Neural cell (in vitro differentiated cells): ENCODE results near the gene PPIF. TPM values are rescaled to one million over a fixed set of nuclear protein-coding genes. Genes with fewer than 3 reads are reported as not detected.

Experiments used
- H2AFZ ChIP-seq: fragments of 200-600, 300-800 bp; sonication (generic), shearing (Covaris generic); 2 replicates; pipeline ENCODE4 v1.6.0; 2014; ENCODE audit warnings: low read depth, mild to moderate bottlenecking, antibody characterized with exemption, low read length, moderate library complexity
- H3F3A ChIP-seq: fragments of 200-600 bp; shearing (Covaris generic); 2 replicates; pipeline ENCODE4 v1.6.1; 2016; ENCODE audit warnings: mild to moderate bottlenecking, moderate library complexity, mixed read lengths, antibody characterized with exemption, low read length; ENCODE audit not compliant: insufficient read depth, poor library complexity, severe bottlenecking
- H3K27ac ChIP-seq: fragments of 200-600, 300-800 bp; sonication (generic), shearing (Covaris generic); 2 replicates; pipeline ENCODE4 v1.5.1; 2014; ENCODE audit warnings: mild to moderate bottlenecking, low read length, moderate library complexity
- H3K27me3 ChIP-seq: fragments of 300-800, 200-600 bp; sonication (generic), shearing (Covaris generic); 2 replicates; pipeline ENCODE4 v1.6.0; 2014; ENCODE audit warnings: mild to moderate bottlenecking, low read depth, low read length, moderate library complexity; ENCODE audit not compliant: insufficient read depth
- H3K36me3 ChIP-seq: fragments of 300-800, 200-600 bp; sonication (generic), shearing (Covaris generic); 2 replicates; pipeline ENCODE4 v1.5.1; 2014; ENCODE audit warnings: mild to moderate bottlenecking, antibody characterized with exemption, low read length, moderate library complexity; ENCODE audit not compliant: insufficient read depth
- H3K4me2 ChIP-seq: fragments of 300-800, 200-600 bp; sonication (generic), shearing (Covaris generic); 2 replicates; pipeline ENCODE4 v1.6.0; 2014; ENCODE audit warnings: mild to moderate bottlenecking, low read length
- H3K4me3 ChIP-seq: fragments of 300-800, 200-600 bp; sonication (generic), shearing (Covaris generic); 2 replicates; pipeline ENCODE4 v1.5.1; 2014; ENCODE audit warnings: mild to moderate bottlenecking, low read length, moderate library complexity
- H3K79me2 ChIP-seq: fragments of 200-600 bp; shearing (Covaris generic); replicated peaks from 2 replicates; pipeline ENCODE4 v1.6.0; 2014; ENCODE audit warnings: mild to moderate bottlenecking, low read length, moderate library complexity; ENCODE audit not compliant: insufficient read depth
- H3K9ac ChIP-seq: fragments of 300-800, 200-600 bp; sonication (generic), shearing (Covaris generic); 2 replicates; pipeline ENCODE4 v1.6.1; 2016; ENCODE audit warnings: mild to moderate bottlenecking, low read length, mixed read lengths
- H3K9me2 ChIP-seq: fragments of 200-600 bp; shearing (Covaris generic); 2 replicates; pipeline ENCODE4 v1.6.1; 2016; ENCODE audit warnings: mild to moderate bottlenecking, low read length, mixed read lengths; ENCODE audit not compliant: insufficient read depth
- H3K9me3 ChIP-seq: fragments of 200-600, 300-800 bp; sonication (generic), shearing (Covaris generic); 2 replicates; pipeline ENCODE4 v1.6.1; 2016; ENCODE audit warnings: mild to moderate bottlenecking, mixed run types, low read length, moderate library complexity, mixed read lengths
- H4K20me1 ChIP-seq: fragments of 200-600 bp; shearing (Covaris generic); 2 replicates; pipeline ENCODE4 v1.6.1; 2016; ENCODE audit warnings: mild to moderate bottlenecking, mixed run types; ENCODE audit not compliant: insufficient read depth
- CTCF ChIP-seq: fragments of 450-650 bp; IDR thresholded peaks from 2 replicates; pipeline ENCODE4 v1.5.1; 2014; ENCODE audit warnings: antibody characterized with exemption, mild to moderate bottlenecking, moderate library complexity; ENCODE audit not compliant: poor library complexity, severe bottlenecking
- EP300 ChIP-seq: fragments of 450-650 bp; conservative IDR thresholded peaks from 2 replicates; pipeline ENCODE4 v1.6.1; 2014; ENCODE audit warnings: antibody characterized with exemption, mild to moderate bottlenecking, moderate library complexity; ENCODE audit not compliant: poor library complexity, severe bottlenecking
- EZH2 ChIP-seq: fragments of 200-600, 300-800 bp; shearing (Covaris generic), sonication (generic); IDR thresholded peaks from 2 replicates; pipeline ENCODE4 v1.6.1; 2014; ENCODE audit warnings: antibody characterized with exemption, low read length, borderline replicate concordance, mild to moderate bottlenecking; ENCODE audit not compliant: insufficient read depth, poor library complexity, severe bottlenecking
- MXI1 ChIP-seq: fragments of 450-650 bp; conservative IDR thresholded peaks from 2 replicates; pipeline ENCODE4 v1.6.1; 2014; ENCODE audit warnings: antibody characterized with exemption, mild to moderate bottlenecking; ENCODE audit not compliant: poor library complexity, severe bottlenecking
- POLR2AphosphoS5 ChIP-seq: IDR thresholded peaks from 2 replicates; pipeline ENCODE4 v1.6.1; 2012
- RAD21 ChIP-seq: fragments of 450-650 bp; conservative IDR thresholded peaks from 2 replicates; pipeline ENCODE4 v1.6.1; 2014; ENCODE audit warnings: antibody characterized with exemption, mild to moderate bottlenecking, moderate library complexity
- REST ChIP-seq: IDR thresholded peaks from 2 replicates; pipeline ENCODE4 v1.6.1; 2012; ENCODE audit warnings: borderline replicate concordance
- SMC3 ChIP-seq: fragments of 450-650 bp; conservative IDR thresholded peaks from 2 replicates; pipeline ENCODE4 v1.6.1; 2014; ENCODE audit warnings: antibody characterized with exemption, mild to moderate bottlenecking, moderate library complexity; ENCODE audit not compliant: poor library complexity
- TAF1 ChIP-seq: IDR thresholded peaks from 2 replicates; pipeline ENCODE4 v1.6.1; 2012; ENCODE audit warnings: low read depth
- polyA plus RNA-seq: library from polyadenylated mRNA; depleted of rRNA; stranded (reverse); fragments of >200 nt; gene quantifications from 2 replicates; pipeline ENCODE4 v1.2.3, GENCODE V29; 2014

Gene PPIF
- polyA plus RNA-seq, 1 donor from 2014 or later, result 13.6 TPM

GRCh38 chr10:79393924-79394610 lies 46.8 kb downstream of the PPIF start:
- Histone ChIP-seq H3K79me2 (no peaks in the 10 kb centered on the region), H3K4me2 (no peak overlapping the region), H3F3A (no peaks in the 10 kb centered on the region), H3K36me3 (no peaks in the 10 kb centered on the region), H3K27ac (no peak overlapping the region), H2AFZ (no peak overlapping the region), H3K27me3 (no peaks in the 10 kb centered on the region), H3K9me2 (no peaks in the 10 kb centered on the region), H3K9ac (no peak overlapping the region), H4K20me1 (no peaks in the 10 kb centered on the region), H3K4me3 (no peak overlapping the region), H3K9me3 (no peaks in the 10 kb centered on the region)
- TF ChIP-seq EP300 (no peak), REST (no peak), SMC3 (no peak), RAD21 (no peak), CTCF (no peak), POLR2AphosphoS5 (no peak), EZH2 (no peak), TAF1 (no peak), MXI1 (no peak)

GRCh38 chr10:79394664-79395063 lies 47.4 kb downstream of the PPIF start:
- Histone ChIP-seq H3K36me3 (no peaks in the 10 kb centered on the region), H3K27ac (no peak overlapping the region)

More at GRCh38 chr10:79394664-79395063, 47.4 kb downstream of the PPIF start:
- Histone ChIP-seq H3K9ac (no peak overlapping the region), H3K9me2 (no peaks in the 10 kb centered on the region), H3K4me2 (no peak overlapping the region), H3K9me3 (no peaks in the 10 kb centered on the region), H3K79me2 (no peaks in the 10 kb centered on the region), H3K4me3 (no peak overlapping the region), H3K27me3 (no peaks in the 10 kb centered on the region), H2AFZ (no peak overlapping the region), H3F3A (no peaks in the 10 kb centered on the region), H4K20me1 (no peaks in the 10 kb centered on the region)
- no peak for TF ChIP-seq CTCF
- no peak for TF ChIP-seq EZH2
- TF ChIP-seq EP300, result no peak
- TF ChIP-seq POLR2AphosphoS5, result no peak
- no peak for TF ChIP-seq MXI1
- TF ChIP-seq SMC3, result no peak
- TF ChIP-seq RAD21, result no peak
- no peak for TF ChIP-seq REST
- TF ChIP-seq TAF1, result no peak
